Tibial nerve (tissue), 4 donors: ENCODE measurements around the gene ARFGAP2.

Experiments used
- EP300 ChIP-seq, 2 donors: sonication (generic); formaldehyde crosslinking; IDR thresholded peaks; one replicate each; pipeline ENCODE4 v1.6.1; 2017; ENCODE audit warnings: antibody characterized with exemption in 2 of 2, mild to moderate bottlenecking in 1 of 2
- POLR2A ChIP-seq, 2 donors: fragments of 450-650 bp; IDR thresholded peaks; one replicate each; pipeline ENCODE4 v1.6.1; 2017; ENCODE audit warnings: antibody characterized with exemption in 2 of 2, mild to moderate bottlenecking in 2 of 2, moderate library complexity in 2 of 2
- TF ChIP-seq, protein P1 (sequence below), 5 experiments: fragments of 200-600 bp in 3 of 5; fragments of 450-650 bp in 2 of 5; sonication (generic) in 3 of 5; IDR thresholded peaks; one replicate each; pipeline ENCODE4 v1.5.1; 2016 to 2019; ENCODE audit warnings: antibody characterized with exemption in 5 of 5, mild to moderate bottlenecking in 3 of 5, moderate library complexity in 2 of 5

DNA sequence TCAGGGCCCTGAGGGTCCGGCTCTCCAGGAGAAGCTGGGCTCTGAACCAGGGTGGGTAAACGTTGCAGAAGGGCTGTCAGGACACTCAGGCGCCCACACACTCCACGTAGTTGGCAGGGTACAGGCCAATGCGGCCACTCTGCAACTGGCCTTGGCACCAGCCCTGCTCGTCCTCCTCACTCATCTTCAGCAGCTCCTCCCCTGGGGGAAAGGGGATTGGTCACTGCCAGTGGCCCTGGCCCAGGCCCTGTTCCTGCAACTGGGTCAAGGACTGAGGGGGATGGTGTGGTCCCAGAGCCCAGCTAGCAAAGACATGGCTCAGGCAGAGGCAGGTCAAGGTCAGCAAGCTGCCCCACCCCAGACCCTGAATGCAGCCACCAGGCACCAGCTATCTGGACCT lies 1.2 kb upstream of the ARFGAP2 start:
- TF ChIP-seq POLR2A (IDR thresholded peaks at IDR 0.05) (no peak), EP300 (IDR thresholded peaks at IDR 0.05) (no peak)
- TF ChIP-seq, protein P1, sequence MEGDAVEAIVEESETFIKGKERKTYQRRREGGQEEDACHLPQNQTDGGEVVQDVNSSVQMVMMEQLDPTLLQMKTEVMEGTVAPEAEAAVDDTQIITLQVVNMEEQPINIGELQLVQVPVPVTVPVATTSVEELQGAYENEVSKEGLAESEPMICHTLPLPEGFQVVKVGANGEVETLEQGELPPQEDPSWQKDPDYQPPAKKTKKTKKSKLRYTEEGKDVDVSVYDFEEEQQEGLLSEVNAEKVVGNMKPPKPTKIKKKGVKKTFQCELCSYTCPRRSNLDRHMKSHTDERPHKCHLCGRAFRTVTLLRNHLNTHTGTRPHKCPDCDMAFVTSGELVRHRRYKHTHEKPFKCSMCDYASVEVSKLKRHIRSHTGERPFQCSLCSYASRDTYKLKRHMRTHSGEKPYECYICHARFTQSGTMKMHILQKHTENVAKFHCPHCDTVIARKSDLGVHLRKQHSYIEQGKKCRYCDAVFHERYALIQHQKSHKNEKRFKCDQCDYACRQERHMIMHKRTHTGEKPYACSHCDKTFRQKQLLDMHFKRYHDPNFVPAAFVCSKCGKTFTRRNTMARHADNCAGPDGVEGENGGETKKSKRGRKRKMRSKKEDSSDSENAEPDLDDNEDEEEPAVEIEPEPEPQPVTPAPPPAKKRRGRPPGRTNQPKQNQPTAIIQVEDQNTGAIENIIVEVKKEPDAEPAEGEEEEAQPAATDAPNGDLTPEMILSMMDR (IDR thresholded peaks at IDR 0.05): no peak
